Stimulated activated CD4-positive, alpha-beta T cell treated with anti-CD3 and anti-CD28 coated beads, Interleukin-2, amount 100 ng/mL, for 4 hours (primary cell): ENCODE measurements around the gene JSRP1.

ENCODE experiments used
- DNase-seq: peaks from one replicate; pipeline ENCODE4 v3.0.0-alpha.2; 2020; ENCODE audit warnings: low read depth

Gene JSRP1

DNA sequence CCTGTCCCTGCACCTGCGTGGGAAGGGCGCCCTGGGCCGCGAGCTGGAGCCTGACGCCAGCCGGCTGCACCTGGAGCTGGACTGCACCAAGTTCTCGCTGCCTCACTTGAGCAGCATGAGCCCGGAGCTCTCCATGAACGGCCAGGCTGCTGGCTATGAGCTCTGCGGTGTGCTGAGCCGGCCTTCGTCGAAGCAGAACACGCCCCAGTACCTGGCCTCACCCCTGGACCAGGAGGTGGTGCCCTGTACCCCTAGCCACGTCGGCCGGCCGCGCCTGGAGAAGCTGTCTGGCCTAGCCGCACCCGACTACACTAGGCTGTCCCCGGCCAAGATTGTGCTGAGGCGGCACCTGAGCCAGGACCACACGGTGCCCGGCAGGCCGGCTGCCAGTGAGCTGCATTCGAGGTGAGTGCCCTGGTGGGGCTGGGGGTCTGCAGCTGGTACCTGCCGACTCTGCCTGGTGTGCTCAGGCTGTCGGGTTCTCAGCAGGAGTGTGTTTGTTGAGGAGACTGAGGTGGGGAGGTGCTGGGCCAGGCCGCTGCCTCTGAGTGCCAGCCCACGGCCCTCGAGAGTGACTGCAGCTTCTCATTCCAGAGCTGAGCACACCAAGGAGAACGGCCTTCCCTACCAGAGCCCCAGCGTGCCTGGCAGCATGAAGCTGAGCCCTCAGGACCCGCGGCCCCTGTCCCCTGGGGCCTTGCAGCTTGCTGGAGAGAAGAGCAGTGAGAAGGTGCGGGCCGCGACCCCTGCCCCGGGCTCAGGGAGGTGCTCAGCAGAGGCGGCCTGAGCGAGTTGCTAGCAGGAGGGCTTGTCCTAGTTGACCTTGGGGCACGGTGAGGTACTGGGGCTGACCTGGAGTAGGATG, 39.6 kb downstream of the JSRP1 start:
- no peak for DNase-seq

- DNase-seq = no peak
Observed at GRCh38 chr19:2215281-2215751, 40.9 kb downstream of the JSRP1 start.

- no peak for DNase-seq
Observed at GRCh38 chr19:2214251-2214650, 42.0 kb downstream of the JSRP1 start.

DNA sequence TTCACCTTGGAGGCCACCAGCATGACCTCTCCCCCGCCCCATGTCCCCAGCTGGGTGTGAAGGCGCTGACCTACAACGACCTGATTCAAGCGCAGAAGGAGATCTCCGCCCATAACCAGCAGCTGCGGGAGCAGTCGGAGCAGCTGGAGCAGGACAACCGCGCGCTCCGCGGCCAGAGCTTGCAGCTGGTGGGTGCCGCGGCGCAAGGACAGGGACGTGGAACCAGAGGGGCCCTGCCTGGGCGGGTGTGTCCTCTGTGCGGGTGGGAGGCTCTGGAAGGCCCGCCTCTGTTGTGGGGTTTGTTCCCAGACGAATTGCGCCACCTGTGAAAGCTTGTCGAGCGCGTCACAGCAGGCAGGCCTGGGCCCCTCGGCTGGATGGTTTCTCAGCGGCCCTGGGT, 42.4 kb downstream of the JSRP1 start:
- no peak for DNase-seq

- no peak for DNase-seq
Observed at GRCh38 chr19:2212861-2213711, 43.1 kb downstream of the JSRP1 start.

DNA sequence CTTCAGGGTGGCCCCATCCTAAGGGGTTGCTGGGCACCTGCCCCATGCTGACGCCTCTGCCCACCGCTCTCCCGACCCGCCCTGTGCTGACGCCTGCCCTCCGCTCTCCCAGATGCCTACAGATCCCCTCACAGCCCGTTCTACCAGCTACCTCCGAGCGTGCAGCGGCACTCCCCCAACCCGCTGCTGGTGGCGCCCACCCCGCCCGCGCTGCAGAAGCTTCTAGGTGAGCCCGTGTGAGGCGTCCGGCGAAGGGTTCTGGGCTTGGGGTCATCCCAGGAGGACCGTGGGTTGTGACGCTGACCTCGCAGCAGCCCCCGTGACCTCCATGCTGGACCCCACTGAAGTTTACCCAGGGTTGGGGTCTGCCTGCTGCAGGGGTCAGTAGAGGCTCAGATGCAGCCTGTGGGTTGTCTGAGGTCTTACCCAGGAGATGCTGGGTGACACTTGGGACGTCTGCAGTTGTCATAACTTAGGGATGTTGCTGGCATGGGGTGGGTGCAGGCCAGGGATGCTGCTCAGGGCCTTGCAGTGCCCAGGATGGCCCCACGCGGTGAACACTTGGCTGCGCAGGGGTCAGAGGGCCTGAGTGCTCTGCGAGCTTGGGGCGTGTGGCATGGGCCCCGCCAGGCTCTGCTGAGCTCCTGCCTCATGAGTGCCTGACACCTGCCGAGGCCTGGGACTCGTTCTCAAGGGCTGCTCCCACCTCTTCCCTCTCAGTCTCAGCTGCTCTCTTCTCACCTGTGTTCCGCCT, 45.1 kb downstream of the JSRP1 start:
- DNase-seq = no peak

DNA sequence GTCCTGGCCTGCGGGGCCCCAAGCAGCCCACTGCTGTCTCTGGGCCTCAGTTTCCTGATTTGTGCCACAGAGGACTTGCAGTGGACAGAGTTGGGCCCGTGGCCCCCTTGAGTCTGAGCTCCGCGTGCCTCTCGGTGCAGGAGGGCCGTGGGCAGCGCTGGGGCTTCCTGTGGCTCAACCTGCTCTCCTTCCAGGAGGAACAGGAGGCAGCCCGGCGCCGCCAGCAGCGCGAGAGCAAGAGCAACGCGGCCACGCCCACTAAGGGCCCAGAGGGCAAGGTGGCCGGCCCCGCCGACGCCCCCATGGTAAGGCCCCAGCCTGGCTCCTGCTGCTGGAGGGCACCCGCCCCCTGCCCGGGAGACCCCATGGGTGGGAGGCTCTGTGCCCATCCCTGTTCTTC, 46.0 kb downstream of the JSRP1 start:
- no peak for DNase-seq

- no peak for DNase-seq
Observed at GRCh38 chr19:2209408-2209807, 46.8 kb downstream of the JSRP1 start.

DNA sequence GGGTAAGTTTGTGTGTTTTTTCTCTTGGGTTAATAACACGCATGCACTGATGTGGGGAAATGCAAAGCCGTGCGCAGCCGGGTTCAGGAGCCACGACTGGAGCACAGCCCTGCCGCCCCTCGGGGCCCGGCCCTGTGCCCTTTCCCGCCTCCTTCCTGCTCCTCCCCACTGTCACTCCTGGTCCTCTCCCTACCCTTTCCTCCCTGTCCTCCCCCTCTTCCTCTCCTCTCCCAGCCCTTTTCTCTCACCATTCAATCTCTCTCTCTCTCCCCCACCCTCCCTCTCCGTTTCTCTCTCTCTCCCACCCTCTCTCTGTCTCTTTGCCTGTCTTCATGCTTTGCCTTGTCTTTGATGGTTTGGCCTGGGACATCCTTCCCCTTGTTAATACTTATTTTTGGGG, 47.2 kb downstream of the JSRP1 start:
- no peak for DNase-seq

GRCh38 chr19:2207991-2208860, 48.0 kb downstream of the JSRP1 start:
- DNase-seq = no peak

- no peak for DNase-seq
Observed at GRCh38 chr19:2207008-2207407, 49.2 kb downstream of the JSRP1 start.

GRCh38 chr19:2202366-2202765, 53.9 kb downstream of the JSRP1 start:
- no peak for DNase-seq
